Left forelimb (tissue), 1 donor: ENCODE data around the gene AMER3.
A peak's percentile ranks its signal among the peaks of the same experiment; 100 is the strongest.

Experiments
- DNase-seq: peaks from one replicate; pipeline ENCODE4 v3.0.0-alpha.2; 2018; ENCODE audit warnings: low spot score

The AMER3 gene

DNA sequence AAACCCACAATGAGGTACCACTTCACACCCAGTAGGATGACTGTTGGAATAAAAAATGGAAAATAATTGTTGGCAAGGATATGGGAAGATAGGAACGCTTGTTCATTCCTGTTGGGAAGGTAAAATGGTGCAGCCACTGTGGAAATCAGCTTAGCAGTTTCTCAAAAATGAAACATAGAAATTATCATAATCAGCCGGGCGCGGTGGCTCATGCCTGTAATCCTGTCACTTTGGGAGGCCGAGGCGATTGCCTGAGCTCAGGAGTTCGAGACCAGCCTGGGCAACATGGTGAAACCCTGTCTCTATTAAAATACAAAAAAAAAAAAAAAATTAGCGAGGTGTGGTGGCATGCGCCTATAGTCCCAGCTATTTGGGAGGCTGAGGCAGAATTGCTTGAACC is 23.4 kb downstream of the AMER3 start:
- no peak for DNase-seq

DNA sequence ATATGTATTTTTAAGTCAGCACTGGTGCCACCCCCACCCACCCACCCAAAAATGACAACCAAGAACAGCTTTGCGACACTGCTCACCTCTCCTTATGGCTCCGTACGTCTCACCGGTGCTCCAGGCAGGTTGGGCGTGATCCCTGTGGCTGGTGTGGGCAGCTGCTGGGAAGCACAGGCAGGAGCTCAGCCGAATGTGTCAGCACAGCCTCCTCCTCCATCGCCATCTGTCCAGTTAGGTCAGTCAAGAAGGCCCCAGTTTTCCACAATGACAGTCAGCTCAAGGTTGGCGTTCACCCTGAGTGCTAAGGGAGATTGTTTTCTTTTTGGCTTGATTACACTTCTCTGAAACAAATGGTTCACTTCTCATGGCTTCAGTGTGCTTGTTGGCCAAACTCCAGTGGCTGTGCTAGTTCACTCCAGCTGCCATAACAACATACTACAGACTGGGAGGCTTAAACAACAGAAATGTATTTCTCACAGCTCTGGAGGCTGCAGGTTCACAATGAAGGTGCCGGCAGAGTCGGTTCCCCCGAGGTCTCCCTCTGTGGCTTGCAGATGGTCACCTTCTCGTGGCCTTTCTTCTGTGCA is 30.2 kb downstream of the AMER3 start:
- DNase-seq = no peak

DNA sequence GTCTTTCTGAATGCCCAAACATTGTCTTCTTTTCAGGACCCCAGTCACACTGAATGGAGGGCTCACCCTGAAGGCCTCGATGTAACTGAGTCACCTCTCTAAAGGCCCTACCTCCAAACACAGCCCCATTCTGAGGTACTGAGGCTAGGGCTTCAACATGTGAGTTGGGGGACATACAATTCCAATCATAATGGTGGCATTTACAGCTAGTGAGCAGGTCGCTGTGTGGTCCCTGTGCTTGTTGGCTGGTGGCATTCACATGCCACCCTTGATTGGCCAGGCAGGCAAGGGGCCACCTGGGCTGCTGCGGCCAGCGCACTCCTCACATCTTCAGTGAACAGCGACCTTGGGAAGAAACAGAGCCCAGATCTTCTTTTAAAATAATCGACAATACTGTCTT is 30.7 kb downstream of the AMER3 start:
- no peak for DNase-seq

DNA sequence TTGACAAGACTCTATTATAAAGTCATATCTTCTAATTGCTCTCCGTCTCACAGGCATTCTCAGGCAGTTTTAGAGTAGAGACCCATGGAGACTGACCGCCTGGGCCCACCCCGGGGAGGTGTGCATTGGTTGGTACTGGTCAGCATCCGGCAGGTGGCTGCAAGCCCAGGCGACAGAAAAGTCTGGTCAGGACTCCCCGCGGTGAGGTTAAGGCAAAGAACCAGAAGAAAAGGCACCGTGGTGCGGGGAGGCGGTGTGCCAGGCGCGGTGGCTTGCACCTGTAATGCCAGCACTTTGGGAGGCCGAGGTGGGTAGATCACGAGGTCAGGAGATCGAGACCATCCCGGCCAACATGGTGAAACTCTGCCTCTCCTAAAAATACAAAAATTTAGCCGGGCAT is 32.5 kb downstream of the AMER3 start:
- no peak for DNase-seq

DNA sequence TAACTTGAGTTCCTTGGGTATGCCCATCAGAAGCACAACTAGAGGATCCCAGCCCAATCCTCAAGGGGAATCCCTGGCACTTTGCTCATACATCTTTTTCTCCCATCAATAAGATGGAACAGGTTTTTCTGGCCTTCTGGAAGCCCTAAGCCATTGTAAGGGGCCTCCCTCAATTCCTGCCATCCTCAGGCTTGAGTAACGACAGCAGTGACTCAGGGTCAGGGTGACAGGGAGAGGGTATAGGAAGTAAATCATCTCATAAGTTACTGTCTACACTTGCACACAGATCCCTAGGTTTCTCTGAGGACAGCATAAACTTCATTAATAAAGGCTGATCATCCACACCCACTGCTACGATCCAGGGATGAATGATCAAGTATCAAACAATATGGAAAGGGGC is 35.0 kb downstream of the AMER3 start:
- DNase-seq = no peak

DNA sequence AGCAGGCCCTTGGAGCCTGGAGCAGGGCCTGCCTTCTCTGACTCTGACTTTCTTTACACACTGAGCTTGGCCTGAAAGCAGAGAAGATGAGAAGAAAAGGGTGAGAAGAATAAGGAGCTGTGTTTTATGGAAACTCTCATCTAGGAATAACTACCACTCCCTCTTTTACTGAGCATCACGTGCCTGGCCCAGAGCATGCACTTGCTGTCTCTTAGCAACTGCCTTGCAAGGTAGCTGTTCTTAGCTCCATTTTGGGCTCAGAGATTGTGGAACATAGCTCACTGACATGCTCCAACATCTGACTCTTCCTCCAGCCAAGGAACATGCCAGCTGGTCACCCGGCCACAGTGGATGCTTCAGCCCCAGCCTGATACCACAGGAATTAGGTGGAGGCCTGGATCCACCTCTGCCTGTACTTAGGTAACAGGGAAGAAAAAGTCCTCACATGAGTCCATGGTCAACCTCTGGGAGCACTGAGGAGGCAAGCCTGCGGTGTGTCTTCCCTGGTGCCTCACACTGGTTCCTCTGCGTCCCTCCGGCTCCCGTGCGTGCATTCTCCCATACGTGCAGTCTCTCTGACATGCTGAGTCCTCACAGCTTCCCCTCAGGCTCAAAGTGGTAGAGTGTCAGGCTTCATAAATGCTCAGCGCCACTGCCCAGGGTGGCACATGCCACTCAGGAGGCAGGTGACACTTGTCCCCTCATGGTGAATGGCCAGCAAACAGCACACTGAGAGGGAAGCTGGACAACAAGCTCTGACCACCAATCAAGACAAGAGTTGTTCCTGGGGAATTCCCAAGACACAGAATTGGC is 35.7 kb downstream of the AMER3 start:
- DNase-seq = no peak

DNA sequence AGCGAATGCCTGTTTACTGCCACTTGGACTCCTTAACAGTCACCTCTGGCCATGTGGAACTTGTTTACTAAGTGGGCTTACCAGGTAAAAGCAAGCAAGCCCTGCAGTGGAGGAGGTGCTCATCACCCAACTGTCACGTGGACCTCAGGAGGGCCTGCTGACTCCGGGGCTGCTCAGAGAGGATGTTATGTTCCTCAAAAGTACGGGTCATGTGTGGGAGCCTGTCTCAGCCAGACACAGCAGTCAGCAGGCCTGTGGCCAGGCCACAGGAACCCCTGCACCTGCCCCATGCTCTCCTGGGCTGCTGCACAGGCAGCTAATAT is 36.2 kb downstream of the AMER3 start:
- no peak for DNase-seq

DNA sequence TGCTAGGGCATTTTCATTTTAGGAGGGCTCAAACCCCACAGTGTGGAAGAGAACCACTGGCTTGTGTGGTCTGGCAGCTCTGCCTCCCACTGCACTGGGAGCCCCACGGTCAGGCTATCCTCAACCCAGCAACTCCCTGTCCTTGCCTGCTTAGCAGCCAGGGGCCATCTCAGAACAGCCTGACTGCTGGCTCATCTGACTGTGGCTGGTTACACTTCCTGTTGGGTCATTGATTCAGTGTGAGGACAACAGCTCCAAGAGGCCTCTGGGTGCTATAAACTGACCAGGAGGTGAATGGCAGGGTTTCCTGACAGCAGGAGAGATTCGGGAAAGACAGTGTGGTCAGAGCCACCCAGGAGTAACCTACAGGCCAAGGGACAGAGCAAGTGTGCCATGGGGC is 40.1 kb downstream of the AMER3 start:
- no peak for DNase-seq

DNA sequence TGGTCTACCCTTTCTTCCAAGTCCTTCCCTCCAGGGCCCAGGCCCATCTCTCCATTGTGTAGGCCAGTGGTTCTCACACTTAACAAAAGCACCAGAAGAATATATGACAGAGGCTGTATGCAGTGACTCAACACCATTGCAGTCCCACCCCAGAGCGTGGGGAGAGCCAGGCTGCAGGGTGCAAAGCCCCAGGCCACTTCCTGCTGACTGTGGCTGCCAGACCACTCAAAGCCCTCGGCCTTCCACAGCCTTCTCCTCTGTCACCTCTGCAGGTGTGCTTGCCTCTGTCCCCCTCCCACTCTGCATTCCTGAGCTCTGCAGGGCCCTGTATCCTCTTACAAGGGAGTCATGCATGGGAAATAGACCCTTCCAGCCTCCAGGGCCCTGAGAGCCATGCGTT is 41.0 kb downstream of the AMER3 start:
- DNase-seq = no peak

DNA sequence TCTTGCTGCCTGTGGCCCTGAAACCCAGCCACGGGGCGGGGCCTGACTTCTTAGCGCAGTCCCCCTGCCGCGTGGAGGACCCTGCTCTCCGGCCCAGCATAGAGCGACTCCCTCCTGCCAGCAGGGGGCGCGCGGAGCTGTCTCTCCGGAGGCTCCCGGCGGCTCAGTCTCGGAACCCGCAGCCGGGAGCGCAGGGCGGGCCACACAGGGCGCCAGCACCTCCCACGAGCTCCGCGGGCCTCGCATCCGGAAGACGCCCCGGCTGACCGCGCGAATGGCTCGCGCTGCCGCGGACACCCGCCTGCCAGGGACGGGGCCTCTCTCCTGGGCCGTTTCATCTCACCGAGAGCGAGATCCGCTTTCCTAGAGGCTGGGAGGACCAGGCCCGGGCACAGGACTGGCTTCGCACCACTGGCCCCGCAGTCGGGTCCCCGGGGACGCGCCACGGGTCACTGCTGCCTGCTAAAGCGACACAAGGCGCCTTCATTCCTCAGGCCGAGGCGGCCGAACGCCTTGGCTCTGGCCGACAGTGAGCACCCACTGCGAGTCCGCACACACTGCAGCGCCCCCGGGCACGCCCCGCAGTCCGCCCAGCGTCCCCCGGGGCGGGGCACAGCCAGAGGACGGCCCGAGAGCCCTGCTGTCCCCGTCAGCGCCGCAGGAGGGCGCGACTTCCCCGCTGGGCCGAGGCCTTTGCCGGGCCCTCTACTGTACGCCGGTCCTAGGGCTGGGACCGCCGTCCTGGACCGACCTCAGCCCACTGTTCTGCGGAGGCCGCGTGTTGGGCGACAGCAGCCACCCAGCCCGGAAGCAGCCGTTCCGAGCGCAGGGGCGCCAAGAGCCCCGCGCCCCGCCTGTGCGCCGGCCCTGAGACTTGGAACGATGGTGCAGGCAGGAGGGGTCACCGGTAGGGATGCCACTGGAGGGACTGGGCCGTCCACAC is 42.4 kb downstream of the AMER3 start:
- peak; percentile 93 for DNase-seq

DNA sequence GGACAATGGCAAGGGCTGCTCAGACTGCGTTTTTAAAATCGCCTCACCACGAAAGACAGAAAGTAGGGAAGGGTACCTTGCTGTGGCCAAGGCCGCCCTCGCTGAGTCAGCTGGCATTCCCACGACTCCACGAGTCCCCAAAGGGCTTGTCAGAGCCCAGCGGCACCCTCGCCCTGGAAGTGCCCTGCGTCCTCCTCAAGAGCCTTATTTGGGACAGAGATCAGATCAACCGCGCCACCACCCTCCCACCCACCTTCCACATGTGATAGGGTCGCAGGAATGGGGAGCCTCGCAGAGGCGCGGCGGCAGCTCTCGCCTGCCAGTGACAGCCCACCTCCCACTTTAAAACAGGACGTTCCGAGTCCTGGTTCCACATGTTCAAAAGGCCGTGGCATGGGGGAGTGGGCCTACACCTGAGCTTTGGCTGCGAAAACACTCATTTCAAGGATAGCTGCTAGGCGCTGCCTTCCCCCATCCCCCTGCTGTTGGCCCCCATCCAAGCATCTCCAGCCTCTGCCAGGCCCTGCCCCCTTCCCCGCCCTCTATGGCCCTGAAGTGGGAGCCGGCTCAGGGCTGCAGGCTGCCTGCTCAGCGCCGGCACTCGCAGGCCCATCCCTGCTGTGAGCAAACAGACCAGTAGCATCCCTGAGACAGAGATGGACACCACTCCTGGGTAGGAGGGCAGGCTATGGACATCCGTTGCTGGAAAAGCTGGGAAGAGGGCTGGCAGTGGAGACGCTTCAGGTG is 43.3 kb downstream of the AMER3 start:
- DNase-seq = no peak

DNA sequence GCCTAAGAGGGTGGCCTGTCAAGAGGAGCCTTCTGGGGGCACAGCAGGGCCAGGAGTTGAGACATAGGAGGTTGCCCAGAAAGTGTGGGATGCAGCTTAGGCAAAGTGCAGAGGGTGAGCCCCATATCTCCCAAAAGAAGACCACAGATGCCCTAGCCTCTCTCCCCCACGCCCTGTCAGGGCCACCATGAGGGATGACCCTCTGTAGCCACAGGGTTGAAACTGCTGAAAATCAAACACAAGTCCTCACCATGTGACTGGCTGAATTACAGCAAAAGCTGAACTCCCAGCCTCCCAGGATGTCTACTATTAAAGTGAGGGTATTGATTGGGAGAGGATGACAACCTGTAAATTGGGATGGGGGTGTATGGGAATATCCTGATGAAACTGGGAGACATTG is 44.0 kb downstream of the AMER3 start:
- no peak for DNase-seq

DNA sequence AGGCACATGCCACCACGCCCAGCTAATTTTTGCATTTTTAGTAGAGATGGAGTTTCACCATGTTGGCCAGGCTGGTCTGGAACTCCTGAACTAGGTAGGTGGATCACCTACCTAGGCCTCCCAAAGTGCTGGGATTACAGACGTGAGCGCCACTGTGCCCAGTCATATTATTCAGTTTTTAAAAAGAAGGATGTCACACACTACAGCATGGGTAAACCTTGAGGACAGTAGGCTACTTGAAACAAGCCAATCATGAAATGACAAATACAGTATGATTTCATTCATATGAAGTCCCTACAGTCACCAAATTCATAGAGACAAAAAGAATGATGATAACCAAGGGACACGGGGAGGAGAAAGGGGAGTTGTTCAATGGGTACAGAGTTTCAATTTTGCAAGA is 50.3 kb downstream of the AMER3 start:
- no peak for DNase-seq

DNA sequence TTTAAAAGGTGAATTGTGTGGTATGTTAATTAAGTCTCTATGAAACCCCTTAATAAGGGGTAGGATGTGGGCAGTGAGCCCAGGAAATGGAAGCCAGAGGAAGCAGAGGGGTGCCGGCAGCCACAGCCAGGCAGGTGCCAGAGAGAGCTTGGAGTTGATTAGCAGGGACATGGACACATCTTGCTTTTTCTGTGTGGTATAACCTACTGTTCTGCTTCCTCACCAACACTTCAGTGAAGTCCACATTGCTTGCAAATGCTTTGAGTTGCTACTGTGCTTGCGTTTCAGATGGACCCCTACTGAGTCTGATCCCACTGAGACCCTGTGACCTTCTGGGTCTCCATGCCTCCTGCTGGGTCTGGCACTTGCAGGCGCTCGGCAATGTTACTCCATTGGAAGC is 51.0 kb downstream of the AMER3 start:
- DNase-seq = no peak

DNA sequence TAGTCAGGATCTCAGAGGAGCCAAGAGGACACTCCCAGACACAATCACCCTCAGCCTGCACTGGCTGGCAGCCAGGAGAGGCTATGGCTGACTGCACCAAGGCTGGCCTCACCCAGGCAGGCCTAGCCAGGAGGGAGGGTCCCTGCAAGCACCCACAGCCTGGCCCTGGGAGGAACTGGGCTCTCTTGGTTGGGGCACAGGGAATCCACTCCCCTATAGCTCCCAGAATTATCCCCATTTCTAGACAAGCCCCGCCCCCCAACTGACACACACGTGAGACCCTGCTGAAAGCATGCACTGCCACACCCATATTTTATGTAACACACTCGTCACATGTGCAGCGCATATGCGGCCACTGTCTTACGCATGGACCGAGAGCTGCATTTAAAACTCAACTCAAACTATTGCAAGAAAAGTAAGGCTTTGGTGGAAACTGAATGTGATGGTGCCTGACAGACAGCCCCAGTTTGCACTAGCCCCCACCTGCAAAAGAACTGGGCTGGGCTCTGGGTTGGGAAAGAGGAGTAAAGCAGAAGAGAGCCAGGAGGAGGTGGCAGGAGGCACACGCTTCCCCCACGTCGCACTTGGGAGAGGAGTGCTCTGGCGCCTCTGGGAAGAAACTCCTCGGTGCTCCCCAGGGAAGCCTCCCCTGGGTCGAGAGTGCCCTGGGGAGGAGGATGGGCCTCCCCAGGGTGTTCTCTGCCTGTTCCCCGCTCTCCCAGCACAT is 52.5 kb downstream of the AMER3 start:
- no peak for DNase-seq

DNA sequence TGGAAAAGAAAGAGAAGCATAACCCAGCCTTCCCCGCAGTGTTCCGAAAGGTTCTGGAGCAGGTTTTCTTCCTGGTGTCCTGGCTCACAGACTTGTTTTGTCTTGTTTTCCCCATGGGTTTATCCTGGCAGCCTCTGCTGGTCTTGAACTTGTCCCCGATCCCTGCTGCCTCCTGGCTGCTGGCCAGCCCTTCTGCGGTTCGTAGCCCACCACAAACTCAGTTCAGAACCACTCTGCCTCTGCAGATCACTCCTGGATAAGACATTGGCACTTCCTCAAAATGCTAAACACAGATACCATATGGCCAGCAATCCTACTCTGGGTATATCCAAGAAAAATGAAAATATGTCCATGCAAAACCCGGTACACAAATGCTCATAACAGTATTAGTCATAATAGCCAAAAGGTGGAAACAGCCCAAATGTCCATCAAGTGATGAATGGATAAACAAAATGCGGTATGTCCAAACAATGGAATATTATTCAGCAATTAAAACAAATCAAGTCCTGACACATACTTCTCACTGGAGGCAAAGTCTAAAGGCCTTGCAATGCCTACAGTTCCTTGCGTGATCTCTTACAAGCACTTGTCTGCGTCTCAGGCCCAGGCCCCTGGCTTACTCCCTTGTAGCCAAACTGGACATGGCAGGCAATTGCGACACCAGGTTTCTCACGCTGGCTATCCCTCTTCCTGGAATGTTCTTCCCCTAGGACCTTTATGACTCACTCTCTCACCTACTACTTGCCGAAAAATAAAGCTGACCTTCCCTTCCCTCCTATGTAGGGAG is 53.3 kb downstream of the AMER3 start:
- DNase-seq = peak; percentile 6

DNA sequence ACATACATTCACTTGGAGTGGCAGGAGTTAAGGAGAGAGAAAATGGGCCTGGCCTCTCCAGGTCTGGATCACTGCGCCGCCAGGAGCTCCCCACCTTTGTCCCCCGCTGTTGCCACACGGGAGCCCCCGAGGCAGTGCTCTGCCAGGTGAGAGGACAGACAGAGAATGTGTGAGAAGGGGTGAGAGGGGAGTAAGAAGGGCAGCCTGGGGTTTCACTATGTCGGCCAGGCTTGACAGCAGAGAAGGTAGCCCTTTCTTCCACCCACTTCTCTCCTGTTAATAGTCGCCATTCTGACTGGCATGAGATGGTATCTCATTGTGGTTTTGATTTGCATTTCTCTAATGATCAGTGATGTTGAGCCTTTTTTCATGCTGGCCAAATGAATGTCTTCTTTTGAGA is 55.1 kb downstream of the AMER3 start:
- no peak for DNase-seq

DNA sequence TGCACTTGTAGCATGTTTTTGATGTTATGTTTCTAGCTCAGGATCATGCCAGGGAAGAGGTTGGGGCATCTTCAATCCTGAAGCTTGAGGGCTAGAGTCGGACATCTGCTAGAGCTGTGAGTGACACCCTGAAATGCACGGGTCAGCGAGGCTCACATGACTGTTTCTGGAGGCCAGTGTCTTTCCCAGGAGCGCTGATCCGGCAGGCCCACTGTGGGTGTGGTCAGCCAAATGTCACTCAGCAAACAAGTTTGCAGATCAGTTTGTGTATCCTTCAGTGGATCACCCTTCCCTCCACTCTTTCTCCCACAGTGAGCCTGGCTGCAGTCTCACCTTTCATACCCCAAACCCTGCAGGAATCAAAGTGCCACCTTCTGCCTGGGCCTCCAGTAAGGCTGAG is 58.4 kb downstream of the AMER3 start:
- no peak for DNase-seq

DNA sequence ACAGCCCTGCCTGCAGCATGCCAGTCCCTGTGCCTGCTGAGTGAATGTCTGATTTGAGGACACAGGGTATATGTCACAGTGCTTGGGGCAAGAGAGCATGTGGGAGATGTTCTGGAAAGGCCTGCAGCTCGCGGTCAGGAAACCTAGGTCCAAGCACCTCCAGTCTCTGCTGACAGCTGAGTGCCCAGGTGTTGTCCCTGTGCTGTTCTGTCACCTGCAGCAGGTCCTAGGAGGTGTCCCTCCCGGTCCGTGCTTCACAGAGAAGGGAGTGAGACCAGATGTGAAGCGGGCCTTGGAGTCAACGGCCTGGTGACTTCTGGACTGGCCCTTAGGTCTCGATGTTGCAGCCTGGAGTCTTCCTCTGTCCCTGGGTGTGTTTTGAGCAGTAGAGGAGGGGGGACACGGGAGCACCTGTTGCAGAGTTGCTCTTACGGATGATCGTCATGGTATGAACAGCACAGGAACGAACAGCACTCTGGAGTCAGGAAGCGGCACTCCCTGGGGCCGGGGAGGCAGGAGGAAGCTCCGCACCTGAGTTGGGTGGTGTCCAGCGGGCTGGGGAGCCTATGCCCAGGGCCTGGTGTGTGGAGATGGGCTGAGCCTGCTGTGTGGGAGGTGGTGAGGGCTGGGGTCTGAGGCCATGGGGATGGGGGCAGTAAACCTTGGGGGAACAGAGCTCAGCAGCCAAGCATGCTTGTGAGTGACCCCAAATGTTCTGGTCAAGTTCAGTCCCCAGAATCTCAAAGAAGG is 59.8 kb downstream of the AMER3 start:
- DNase-seq = no peak
